DMS153 treated with DMSO at 0.1 percent for 48 hours (cell line): ENCODE measurements around the gene COL25A1.
A peak's percentile ranks its signal among the peaks of the same experiment; 100 is the strongest.

ENCODE experiments used
- DNase-seq: peaks from one replicate; lab custom pipeline; 2025; ENCODE audit not compliant: unreplicated experiment; lab: John Stamatoyannopoulos, UW

The COL25A1 gene

DNA sequence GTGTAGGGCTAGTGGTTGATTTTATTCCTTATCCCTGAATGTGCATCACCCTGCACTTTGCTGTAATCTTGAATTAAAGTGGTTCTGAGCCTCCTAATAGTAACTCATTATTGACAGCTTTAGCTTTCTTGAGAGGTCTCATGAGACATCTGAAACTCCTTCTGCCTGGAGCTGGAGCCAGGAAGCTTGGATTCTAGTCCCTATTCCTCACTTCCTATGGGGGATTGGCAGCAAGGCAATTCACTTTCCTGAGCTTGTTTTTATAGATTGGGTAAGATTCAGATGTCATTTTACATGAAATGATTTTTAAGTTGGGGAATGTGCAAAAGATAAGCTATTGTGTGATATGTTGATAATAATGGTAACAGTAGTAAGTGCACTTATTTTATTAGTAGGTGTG lies 522.5 kb downstream of the COL25A1 start:
- no peak for DNase-seq

DNA sequence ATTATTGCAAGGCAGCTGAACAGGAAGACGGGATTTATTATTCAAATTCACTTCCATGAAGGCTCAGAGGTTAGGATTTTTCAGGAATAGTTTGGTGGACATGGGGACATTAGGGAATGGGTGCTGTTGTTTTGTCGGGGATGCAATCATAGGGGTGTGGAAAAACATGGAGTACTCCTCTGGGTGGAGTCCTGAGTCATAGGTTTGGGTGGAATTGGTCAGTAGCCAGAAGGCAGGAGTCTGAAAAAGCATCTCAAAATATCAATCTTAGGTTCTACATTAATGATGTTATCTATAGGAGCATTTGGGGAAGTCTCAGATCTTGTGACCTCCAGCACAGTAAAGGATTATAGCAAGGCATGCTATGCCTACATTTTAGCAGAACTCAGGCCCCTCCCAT lies 525.1 kb downstream of the COL25A1 start:
- no peak for DNase-seq

DNA sequence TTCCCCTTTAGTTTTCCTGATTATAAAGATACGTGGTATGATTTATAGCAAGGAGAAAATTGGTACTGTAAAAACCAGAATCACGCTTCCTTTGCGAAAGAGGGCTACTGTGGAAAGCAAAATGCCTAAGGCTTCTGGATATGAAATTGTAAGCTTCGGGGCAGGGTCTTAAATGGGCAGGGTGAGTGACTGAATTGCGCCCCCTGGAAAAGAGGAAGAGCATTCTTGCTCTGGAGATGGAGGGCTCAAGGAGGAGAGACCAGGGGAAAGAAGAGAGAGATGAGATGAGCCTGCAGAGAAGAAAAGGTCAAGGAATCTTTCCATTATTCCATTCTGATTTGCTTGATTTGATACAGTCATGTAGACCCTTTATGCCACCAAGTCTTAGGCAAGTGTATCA lies 526.5 kb downstream of the COL25A1 start:
- DNase-seq, result no peak

DNA sequence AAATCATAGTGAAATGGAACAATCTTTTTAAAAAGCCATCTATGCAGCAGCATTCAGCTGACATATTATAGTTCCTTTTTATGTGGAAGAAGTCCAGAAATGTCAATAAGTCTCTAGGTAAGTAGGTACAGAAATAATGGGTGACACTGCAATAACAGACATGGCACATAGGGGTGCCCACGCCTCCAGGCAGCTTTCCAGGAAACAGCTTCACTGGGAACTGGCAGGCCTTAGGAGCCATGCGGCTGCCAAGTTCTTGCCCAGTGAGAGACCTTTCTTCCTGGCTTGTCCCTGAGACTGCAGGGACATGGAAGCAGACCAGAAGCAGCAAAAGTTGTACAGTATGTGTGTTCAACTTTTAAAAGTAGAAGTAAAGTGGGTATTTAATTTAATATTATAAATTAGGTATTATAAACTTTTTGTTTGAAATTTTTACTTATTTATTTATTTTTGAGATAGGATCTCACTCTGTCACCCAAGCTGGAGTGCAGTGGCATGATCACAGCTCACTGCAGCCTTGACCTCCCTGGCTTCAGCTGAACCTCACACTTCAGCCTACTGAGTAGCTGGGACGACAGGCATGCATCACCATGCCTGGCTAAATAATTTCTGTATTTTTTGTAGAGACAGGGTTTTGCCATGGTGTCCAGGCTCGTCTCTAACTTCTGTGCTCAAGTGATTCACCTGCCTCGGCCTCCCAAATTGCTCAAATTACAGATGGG lies 527.5 kb downstream of the COL25A1 start:
- DNase-seq, result no peak

DNA sequence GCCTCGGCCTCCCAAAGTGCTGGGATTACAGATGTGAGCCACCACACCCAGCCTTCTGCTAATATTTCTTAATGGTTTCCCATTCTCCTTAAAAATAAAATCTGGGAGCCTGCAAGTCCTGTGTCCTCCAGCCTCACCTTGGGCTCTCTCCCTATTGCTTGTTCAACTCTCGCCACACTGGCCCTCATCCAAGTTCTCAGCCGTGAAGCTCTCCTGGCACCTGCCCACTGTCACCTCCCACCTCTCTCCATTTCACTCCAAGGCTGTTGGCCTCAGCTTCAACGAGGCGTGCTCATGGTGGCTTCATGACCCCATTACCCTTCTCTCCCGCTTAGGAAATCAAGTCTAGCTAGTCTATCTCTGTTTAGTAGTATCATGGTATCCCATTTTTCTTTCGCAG lies 530.1 kb downstream of the COL25A1 start:
- DNase-seq, result no peak

DNA sequence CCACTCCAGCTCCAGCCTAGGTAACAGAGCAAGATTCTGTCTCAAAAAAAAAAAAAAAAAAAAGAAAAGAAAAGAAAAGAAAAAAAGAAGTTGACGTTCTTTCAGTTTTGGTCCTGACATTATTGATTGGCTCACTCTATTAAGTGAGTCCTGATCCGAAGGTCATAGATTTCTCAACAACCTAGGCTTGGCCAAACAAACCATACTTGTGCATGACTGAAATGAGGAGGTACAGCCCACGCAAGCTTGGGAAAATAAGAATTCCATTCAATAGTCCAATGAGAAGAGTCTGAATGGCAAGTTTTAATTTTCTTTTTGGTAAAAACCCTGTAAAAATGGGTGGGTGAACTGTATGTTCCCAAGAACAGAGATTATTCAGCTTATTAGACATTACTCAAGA lies 536.4 kb downstream of the COL25A1 start:
- no peak for DNase-seq

DNA sequence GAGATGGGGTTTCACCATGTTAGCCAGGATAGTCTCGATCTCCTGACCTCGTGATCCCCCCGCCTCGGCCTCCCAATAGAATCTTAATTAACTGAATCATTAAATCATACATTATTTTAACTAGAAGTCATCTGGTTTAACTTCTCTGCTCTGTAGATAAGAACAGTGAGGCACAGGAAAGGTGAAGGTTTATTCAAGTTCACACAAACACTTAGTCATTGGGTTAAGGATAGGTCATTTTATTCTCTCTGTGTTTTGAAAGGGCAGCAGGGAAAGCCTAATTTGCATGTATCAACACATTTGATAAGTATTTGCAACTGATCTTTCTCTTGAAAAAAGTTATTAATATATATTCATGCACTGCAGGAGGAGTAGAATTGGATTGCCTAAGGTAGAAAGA lies 538.5 kb downstream of the COL25A1 start:
- DNase-seq, result no peak

DNA sequence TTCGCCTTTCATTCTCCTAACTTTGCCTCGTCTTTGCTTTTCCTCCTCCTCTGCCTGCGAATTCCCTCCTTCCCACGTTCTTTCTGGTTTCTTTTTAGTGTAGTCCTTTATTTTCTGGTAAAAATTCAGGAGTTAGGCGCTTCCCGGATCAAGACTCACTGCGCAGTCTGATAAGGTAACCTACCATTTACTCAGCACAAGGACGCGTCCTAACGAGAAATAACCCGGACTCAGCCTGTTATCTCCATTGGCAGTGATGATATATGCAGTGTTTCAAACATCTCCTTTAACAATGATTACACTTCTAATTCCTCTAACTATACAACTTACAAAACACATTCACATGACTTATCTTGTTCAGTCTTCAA lies 539.2 kb downstream of the COL25A1 start:
- DNase-seq, result no peak

DNA sequence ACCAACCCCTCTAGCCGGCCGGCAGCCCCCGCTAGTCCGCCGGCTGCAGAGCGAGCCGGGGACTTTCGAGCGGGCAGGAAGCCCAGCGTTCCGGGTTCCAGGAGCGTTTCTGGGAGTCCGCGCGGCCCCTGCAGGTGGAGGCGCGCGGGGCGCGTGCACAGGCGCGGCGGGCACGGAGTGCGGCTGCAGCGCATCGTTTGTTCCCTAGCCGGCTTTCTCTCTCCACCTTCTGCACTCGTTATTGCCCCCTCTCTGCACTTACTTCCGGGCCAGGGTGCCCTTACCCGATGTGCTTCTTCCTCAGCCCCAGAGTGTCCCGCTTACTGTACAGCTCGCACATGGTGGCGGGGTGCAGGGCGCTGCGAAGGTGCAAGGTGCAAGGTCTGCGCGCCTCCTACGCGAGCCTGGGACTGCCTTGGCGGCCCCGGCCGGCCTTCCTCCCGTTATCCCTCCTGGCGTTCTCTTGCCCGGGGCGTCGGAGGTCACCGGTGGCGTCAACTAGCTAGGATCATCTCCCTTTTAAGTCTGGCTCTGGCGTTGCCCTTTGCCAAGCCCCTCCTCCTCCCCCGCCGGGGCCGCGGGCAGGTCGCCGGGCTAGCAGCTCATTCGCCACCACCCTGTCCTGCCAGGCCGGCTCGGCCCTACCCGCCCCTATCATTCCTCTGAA lies 539.8 kb downstream of the COL25A1 start, which contains the start of gene ETNPPL:
ETNPPL (minus strand) TSS at position 495 of the 667 bp plus-strand sequence; CDS start at position 340, 155 bp downstream.
- peak; percentile 8 for DNase-seq
